ENCODE measurements around the gene NLRP3. TPM values are rescaled to one million over a fixed set of nuclear protein-coding genes. Genes with fewer than 3 reads are reported as not detected.
"Not testable (repeated sequence)": the region's sequence is repeated elsewhere in the genome, so short reads cannot be mapped to it uniquely, and the experiment has no call there.

The NLRP3 gene
- total RNA-seq, 1 donor = under 0.01 TPM

GRCh38 chr1:247392088-247392487 is 23.9 kb upstream of the NLRP3 start:
- DNase-seq (ENCODE audit: low read depth) = no peak
- TF ChIP-seq, protein P1, sequence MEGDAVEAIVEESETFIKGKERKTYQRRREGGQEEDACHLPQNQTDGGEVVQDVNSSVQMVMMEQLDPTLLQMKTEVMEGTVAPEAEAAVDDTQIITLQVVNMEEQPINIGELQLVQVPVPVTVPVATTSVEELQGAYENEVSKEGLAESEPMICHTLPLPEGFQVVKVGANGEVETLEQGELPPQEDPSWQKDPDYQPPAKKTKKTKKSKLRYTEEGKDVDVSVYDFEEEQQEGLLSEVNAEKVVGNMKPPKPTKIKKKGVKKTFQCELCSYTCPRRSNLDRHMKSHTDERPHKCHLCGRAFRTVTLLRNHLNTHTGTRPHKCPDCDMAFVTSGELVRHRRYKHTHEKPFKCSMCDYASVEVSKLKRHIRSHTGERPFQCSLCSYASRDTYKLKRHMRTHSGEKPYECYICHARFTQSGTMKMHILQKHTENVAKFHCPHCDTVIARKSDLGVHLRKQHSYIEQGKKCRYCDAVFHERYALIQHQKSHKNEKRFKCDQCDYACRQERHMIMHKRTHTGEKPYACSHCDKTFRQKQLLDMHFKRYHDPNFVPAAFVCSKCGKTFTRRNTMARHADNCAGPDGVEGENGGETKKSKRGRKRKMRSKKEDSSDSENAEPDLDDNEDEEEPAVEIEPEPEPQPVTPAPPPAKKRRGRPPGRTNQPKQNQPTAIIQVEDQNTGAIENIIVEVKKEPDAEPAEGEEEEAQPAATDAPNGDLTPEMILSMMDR (IDR thresholded peaks at IDR 0.05; ENCODE audit: insufficient read depth, low read length) = no peak

GRCh38 chr1:247395075-247395474 is 20.9 kb upstream of the NLRP3 start:
- DNase-seq (ENCODE audit: low read depth) = not testable (repeated sequence)

More at GRCh38 chr1:247392088-247392487, 23.9 kb upstream of the NLRP3 start:
- no peak overlapping the region for H3K4me3 ChIP-seq (ENCODE audit: low read depth, low read length)

DNA sequence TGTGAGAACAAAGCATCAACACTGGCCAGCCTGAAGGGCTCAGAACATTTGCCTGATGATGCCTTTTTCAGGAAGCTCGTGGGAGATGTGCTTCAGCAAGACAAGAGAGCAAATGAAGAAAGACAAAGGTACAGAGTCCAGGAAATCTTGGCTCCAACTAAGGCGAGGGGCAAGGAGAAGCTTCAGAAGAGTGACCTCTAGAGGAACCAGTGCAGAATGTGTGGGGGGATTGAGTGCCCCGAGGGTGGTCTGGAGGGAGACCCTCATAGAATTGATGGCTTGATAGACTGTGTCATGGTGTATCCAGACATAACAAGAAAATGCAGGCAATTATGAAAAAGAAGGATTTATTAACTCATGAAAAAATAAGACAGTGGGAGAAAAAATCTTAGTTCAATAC is 15.3 kb upstream of the NLRP3 start:
- DNase-seq (ENCODE audit: low read depth) = no peak
- no peak overlapping the region for H3K4me3 ChIP-seq (ENCODE audit: low read depth, low read length)
- TF ChIP-seq, protein P1 (IDR thresholded peaks at IDR 0.05; ENCODE audit: insufficient read depth, low read length) = no peak

More at GRCh38 chr1:247395075-247395474, 20.9 kb upstream of the NLRP3 start:
- H3K4me3 ChIP-seq (ENCODE audit: low read depth, low read length) = not testable (repeated sequence)

- TF ChIP-seq, protein P1 (IDR thresholded peaks at IDR 0.05; ENCODE audit: insufficient read depth, low read length) = no peak
- no peak overlapping the region for H3K4me3 ChIP-seq (ENCODE audit: low read depth, low read length)
- DNase-seq (ENCODE audit: low read depth) = no peak
Observed at GRCh38 chr1:247401310-247402119, 14.5 kb upstream of the NLRP3 start.

GRCh38 chr1:247402120-247402675 is 13.8 kb upstream of the NLRP3 start:
- TF ChIP-seq, protein P1 (IDR thresholded peaks at IDR 0.05; ENCODE audit: insufficient read depth, low read length) = no peak
- no peak for DNase-seq (ENCODE audit: low read depth)
- H3K4me3 ChIP-seq (ENCODE audit: low read depth, low read length) = no peak overlapping the region

GRCh38 chr1:247406014-247406656 is 9.8 kb upstream of the NLRP3 start:
- TF ChIP-seq, protein P1 (IDR thresholded peaks at IDR 0.05; ENCODE audit: insufficient read depth, low read length) = no peak
- no peak overlapping the region for H3K4me3 ChIP-seq (ENCODE audit: low read depth, low read length)
- DNase-seq (ENCODE audit: low read depth) = no peak

GRCh38 chr1:247407180-247407616 is 8.8 kb upstream of the NLRP3 start:
- no peak for DNase-seq (ENCODE audit: low read depth)
- H3K4me3 ChIP-seq (ENCODE audit: low read depth, low read length) = no peak overlapping the region
- TF ChIP-seq, protein P1 (IDR thresholded peaks at IDR 0.05; ENCODE audit: insufficient read depth, low read length) = no peak
